ENCODE results near the gene SLC44A1.

SLC44A1 gene

DNA sequence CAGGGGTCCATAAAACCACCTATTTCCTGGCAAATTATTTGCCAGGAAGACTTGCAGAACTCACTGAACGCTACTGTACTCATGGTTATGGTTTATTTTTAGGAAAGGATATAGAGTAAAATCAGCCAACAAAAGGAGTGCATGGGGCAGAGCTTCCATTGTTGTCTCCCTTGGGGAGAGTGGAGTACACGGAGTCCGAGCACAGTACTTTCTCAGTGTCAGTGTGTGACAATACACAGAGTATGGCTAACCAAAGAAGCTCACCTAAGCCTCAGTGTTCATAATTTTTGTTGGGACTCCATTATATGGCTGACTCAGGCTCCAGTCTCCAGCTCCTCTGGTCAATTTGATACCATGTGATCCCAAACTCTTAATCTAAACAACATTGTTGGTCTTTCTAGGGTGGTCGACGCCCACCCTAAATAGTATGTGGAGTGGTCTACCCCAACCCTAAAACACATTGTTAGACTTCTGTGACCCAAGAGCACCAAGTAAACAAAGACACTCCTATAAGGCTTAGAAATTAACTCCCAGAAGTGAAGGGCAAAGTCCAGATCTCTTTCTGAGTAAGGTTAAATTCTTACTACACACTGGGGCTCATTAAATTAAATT, 74.9 kb downstream of the SLC44A1 start:
- H2AFZ ChIP-seq (ENCODE audit: low read depth, low read length), result no peak overlapping the region
- H3K4me3 ChIP-seq (ENCODE audit: insufficient read depth in 1 of 2, low read depth in 1 of 2, low read length in 2 of 2), result no peak overlapping the region
- H2BK5ac ChIP-seq (ENCODE audit: low read depth, low read length, poor library complexity, severe bottlenecking), result no peak overlapping the region
- WGBS, result 98% methylated on average over 5 of the region's 5 CpGs
- no peak overlapping the region for H3K27ac ChIP-seq (ENCODE audit: low read length, poor library complexity, severe bottlenecking)
- H3K9me3 ChIP-seq (ENCODE audit: control insufficient read depth, low read length), result no peaks in the 10 kb centered on the region
- H3K27me3 ChIP-seq (ENCODE audit: control insufficient read depth in 1 of 2, insufficient read depth in 1 of 2, low read length in 2 of 2), result no peaks in the 10 kb centered on the region
- H3K36me3 ChIP-seq (ENCODE audit: control insufficient read depth in 1 of 2, insufficient read depth in 2 of 2, low read depth in 1 of 2, low read length in 2 of 2), result peaks cover 0 to 52% of the 10 kb centered on the region in 2 experiments
- H3K14ac ChIP-seq (ENCODE audit: low read length in 2 of 2), result no peak overlapping the region
- DNase-seq, result no peak
- H4K8ac ChIP-seq (ENCODE audit: low read length), result no peak overlapping the region
- no peak overlapping the region for H2BK120ac ChIP-seq (ENCODE audit: low read depth, low read length)
- H3K18ac ChIP-seq (ENCODE audit: low read depth in 1 of 2, low read length in 2 of 2), result no peak overlapping the region
- H3K4me2 ChIP-seq (ENCODE audit: low read length, poor library complexity, severe bottlenecking), result no peak overlapping the region
- no peak overlapping the region for H2BK12ac ChIP-seq (ENCODE audit: low read length in 2 of 2)
- H3K4me1 ChIP-seq (ENCODE audit: control insufficient read depth, insufficient read depth, low read depth, low read length), result no peaks in the 10 kb centered on the region
- H3K79me1 ChIP-seq (replicated peaks; ENCODE audit: low read length, poor library complexity, severe bottlenecking), result no peaks in the 10 kb centered on the region
- H3K9ac ChIP-seq (ENCODE audit: low read length), result no peak overlapping the region
- H4K91ac ChIP-seq (ENCODE audit: low read length), result no peak overlapping the region
- H2AK5ac ChIP-seq (ENCODE audit: low read length, severe bottlenecking), result no peak overlapping the region
- no peak overlapping the region for H2BK15ac ChIP-seq (ENCODE audit: low read depth, poor library complexity, severe bottlenecking)
- no peak overlapping the region for H3K4ac ChIP-seq (ENCODE audit: low read depth in 1 of 2, low read length in 2 of 2)
- no peak overlapping the region for H3K23ac ChIP-seq (ENCODE audit: low read length in 2 of 2)

DNA sequence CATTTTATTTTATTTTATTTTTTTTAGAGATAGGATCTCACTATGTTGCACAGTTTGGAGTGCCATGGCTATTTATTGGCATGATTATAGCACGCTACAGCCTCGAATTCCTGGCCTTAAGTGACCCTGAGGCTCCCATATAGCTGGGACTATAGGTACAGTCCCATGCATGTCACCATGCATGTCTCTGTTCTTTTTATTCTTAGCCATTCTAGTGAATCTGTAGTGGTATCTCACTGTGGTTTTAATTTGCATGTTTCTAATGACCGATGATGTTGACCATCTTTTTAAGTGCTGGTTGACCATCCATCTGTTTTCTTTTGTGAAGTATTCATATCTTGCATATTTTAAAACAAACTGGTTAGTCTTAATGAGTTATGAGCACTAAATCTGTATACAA, 76.1 kb downstream of the SLC44A1 start:
- no peak overlapping the region for H4K8ac ChIP-seq (ENCODE audit: low read length)
- H3K14ac ChIP-seq (ENCODE audit: low read length in 2 of 2), result no peak overlapping the region
- H2BK15ac ChIP-seq (ENCODE audit: low read depth, poor library complexity, severe bottlenecking), result no peak overlapping the region
- no peak overlapping the region for H3K9ac ChIP-seq (ENCODE audit: low read length)
- no peak overlapping the region for H2AK5ac ChIP-seq (ENCODE audit: low read length, severe bottlenecking)
- no peak overlapping the region for H2BK120ac ChIP-seq (ENCODE audit: low read depth, low read length)
- H3K36me3 ChIP-seq (ENCODE audit: control insufficient read depth in 1 of 2, insufficient read depth in 2 of 2, low read depth in 1 of 2, low read length in 2 of 2), result peaks cover 0 to 48% of the 10 kb centered on the region in 2 experiments
- no peaks in the 10 kb centered on the region for H3K79me1 ChIP-seq (replicated peaks; ENCODE audit: low read length, poor library complexity, severe bottlenecking)
- no peaks in the 10 kb centered on the region for H3K27me3 ChIP-seq (ENCODE audit: control insufficient read depth in 1 of 2, insufficient read depth in 1 of 2, low read length in 2 of 2)
- H2BK12ac ChIP-seq (ENCODE audit: low read length in 2 of 2), result no peak overlapping the region
- H2BK5ac ChIP-seq (ENCODE audit: low read depth, low read length, poor library complexity, severe bottlenecking), result no peak overlapping the region
- no peak for DNase-seq
- no peak overlapping the region for H3K4me3 ChIP-seq (ENCODE audit: insufficient read depth in 1 of 2, low read depth in 1 of 2, low read length in 2 of 2)
- H3K23ac ChIP-seq (ENCODE audit: low read length in 2 of 2), result no peak overlapping the region
- H3K4me2 ChIP-seq (ENCODE audit: low read length, poor library complexity, severe bottlenecking), result no peak overlapping the region
- WGBS, result 97% methylated on average over 3 of the region's 3 CpGs
- H4K91ac ChIP-seq (ENCODE audit: low read length), result no peak overlapping the region
- H2AFZ ChIP-seq (ENCODE audit: low read depth, low read length), result no peak overlapping the region
- H3K9me3 ChIP-seq (ENCODE audit: control insufficient read depth, low read length), result peaks cover 5% of the 10 kb centered on the region
- H3K4ac ChIP-seq (ENCODE audit: low read depth in 1 of 2, low read length in 2 of 2), result no peak overlapping the region
- no peak overlapping the region for H3K18ac ChIP-seq (ENCODE audit: low read depth in 1 of 2, low read length in 2 of 2)
- H3K4me1 ChIP-seq (ENCODE audit: control insufficient read depth, insufficient read depth, low read depth, low read length), result no peaks in the 10 kb centered on the region
- no peak overlapping the region for H3K27ac ChIP-seq (ENCODE audit: low read length, poor library complexity, severe bottlenecking)

DNA sequence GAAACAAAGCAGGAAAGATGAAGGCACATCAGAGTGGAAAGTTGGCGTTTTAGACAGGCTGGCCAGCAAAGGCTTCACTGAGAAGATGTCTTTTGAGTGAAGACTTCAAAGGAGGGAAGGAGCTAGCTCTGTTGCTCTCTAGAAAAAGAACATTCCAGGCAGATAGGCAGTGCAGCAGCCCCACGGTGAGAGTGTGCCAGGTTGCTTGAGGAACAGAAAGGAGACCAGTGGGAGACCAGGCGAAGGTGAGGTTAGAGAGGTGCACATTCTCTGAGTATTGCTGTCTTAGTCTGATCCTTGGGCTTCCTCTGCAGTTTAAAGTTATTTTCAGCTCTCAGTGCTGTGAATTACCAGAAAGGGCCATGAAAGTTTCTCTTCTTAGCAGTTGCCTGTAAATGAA, 83.8 kb downstream of the SLC44A1 start:
- H4K8ac ChIP-seq (ENCODE audit: low read length), result no peak overlapping the region
- H2BK12ac ChIP-seq (ENCODE audit: low read length in 2 of 2), result no peak overlapping the region
- no peak overlapping the region for H4K91ac ChIP-seq (ENCODE audit: low read length)
- H3K14ac ChIP-seq (ENCODE audit: low read length in 2 of 2), result no peak overlapping the region
- H3K4me2 ChIP-seq (ENCODE audit: low read length, poor library complexity, severe bottlenecking), result no peak overlapping the region
- no peak overlapping the region for H2BK120ac ChIP-seq (ENCODE audit: low read depth, low read length)
- H2AK5ac ChIP-seq (ENCODE audit: low read length, severe bottlenecking), result no peak overlapping the region
- no peak overlapping the region for H3K18ac ChIP-seq (ENCODE audit: low read depth in 1 of 2, low read length in 2 of 2)
- no peak overlapping the region for H2AFZ ChIP-seq (ENCODE audit: low read depth, low read length)
- no peaks in the 10 kb centered on the region for H3K4me1 ChIP-seq (ENCODE audit: control insufficient read depth, insufficient read depth, low read depth, low read length)
- no peak overlapping the region for H3K4ac ChIP-seq (ENCODE audit: low read depth in 1 of 2, low read length in 2 of 2)
- no peak for DNase-seq
- H3K4me3 ChIP-seq (ENCODE audit: insufficient read depth in 1 of 2, low read depth in 1 of 2, low read length in 2 of 2), result peak overlapping the region in 1 of 2 experiments; percentile 64
- H2BK5ac ChIP-seq (ENCODE audit: low read depth, low read length, poor library complexity, severe bottlenecking), result no peak overlapping the region
- no peak overlapping the region for H3K23ac ChIP-seq (ENCODE audit: low read length in 2 of 2)
- H3K9me3 ChIP-seq (ENCODE audit: control insufficient read depth, low read length), result peaks cover 5% of the 10 kb centered on the region
- no peak overlapping the region for H2BK15ac ChIP-seq (ENCODE audit: low read depth, poor library complexity, severe bottlenecking)
- peaks cover 4% of the 10 kb centered on the region for H3K79me1 ChIP-seq (replicated peaks; ENCODE audit: low read length, poor library complexity, severe bottlenecking)
- WGBS, result 97% methylated on average over 3 of the region's 3 CpGs
- no peaks in the 10 kb centered on the region for H3K27me3 ChIP-seq (ENCODE audit: control insufficient read depth in 1 of 2, insufficient read depth in 1 of 2, low read length in 2 of 2)
- peaks cover 0 to 12% of the 10 kb centered on the region in 2 experiments for H3K36me3 ChIP-seq (ENCODE audit: control insufficient read depth in 1 of 2, insufficient read depth in 2 of 2, low read depth in 1 of 2, low read length in 2 of 2)
- H3K9ac ChIP-seq (ENCODE audit: low read length), result peak overlapping the region; percentile 91
- H3K27ac ChIP-seq (ENCODE audit: low read length, poor library complexity, severe bottlenecking), result no peak overlapping the region

DNA sequence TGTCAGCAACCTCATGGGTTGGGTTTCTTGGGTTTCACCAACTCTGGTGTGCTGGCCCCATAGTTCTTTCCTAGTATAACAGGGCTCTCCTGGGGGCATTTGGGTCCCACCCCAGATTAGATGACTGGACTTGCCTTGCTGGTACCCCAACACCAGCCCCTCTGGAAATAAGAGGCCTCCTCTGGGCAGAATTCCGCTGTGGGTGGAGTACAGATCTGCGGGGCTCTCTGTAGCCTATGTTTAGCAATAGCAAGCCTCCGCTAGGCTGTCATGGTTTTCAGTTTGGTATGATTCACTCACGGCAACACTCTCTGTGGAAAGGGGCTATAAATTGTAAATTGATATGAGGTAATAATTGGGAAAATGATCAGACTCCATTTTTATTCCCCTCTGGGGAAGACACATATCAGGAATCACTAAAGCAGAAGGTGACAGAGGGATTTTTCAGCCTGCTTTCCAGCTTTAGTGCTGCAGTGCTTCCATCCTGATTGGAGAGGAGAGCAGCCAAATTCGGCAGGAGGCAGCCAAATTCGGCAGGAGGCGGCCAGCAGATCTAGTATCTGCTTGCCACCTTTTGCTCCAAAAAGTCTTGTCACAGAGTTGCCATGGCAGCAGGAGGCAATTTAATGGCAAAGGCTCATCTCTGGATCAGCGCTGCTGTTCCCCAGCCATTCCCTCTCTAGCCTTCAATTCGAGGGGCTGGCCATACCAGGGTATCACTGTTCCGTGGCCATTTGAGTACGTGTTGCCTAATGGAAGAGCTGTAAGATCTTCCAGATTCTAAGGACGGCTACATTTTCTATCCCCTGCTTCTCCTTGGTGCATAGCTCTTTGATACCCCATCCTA, 84.6 kb downstream of the SLC44A1 start:
- 93% methylated on average over 12 of the region's 12 CpGs for WGBS

More for the DNA sequence above, 84.6 kb downstream of the SLC44A1 start:
- Histone ChIP-seq H3K18ac (ENCODE audit: low read depth in 1 of 2, low read length in 2 of 2) (peak overlapping the region in 1 of 2 experiments; percentile 9), H2BK120ac (ENCODE audit: low read depth, low read length) (no peak overlapping the region), H2BK15ac (ENCODE audit: low read depth, poor library complexity, severe bottlenecking) (no peak overlapping the region), H3K4me2 (ENCODE audit: low read length, poor library complexity, severe bottlenecking) (no peak overlapping the region), H3K79me1 (replicated peaks; ENCODE audit: low read length, poor library complexity, severe bottlenecking) (peaks cover 6% of the 10 kb centered on the region), H3K14ac (ENCODE audit: low read length in 2 of 2) (no peak overlapping the region), H2AK5ac (ENCODE audit: low read length, severe bottlenecking) (no peak overlapping the region), H3K23ac (ENCODE audit: low read length in 2 of 2) (no peak overlapping the region), H3K9me3 (ENCODE audit: control insufficient read depth, low read length) (peaks cover 5% of the 10 kb centered on the region), H3K27ac (ENCODE audit: low read length, poor library complexity, severe bottlenecking) (no peak overlapping the region), H2BK12ac (ENCODE audit: low read length in 2 of 2) (no peak overlapping the region), H2AFZ (ENCODE audit: low read depth, low read length) (no peak overlapping the region), H4K91ac (ENCODE audit: low read length) (no peak overlapping the region), H3K27me3 (ENCODE audit: control insufficient read depth in 1 of 2, insufficient read depth in 1 of 2, low read length in 2 of 2) (no peaks in the 10 kb centered on the region), H3K9ac (ENCODE audit: low read length) (peak overlapping the region; percentile 91), H3K4me1 (ENCODE audit: control insufficient read depth, insufficient read depth, low read depth, low read length) (no peaks in the 10 kb centered on the region), H2BK5ac (ENCODE audit: low read depth, low read length, poor library complexity, severe bottlenecking) (no peak overlapping the region), H3K4me3 (ENCODE audit: insufficient read depth in 1 of 2, low read depth in 1 of 2, low read length in 2 of 2) (peak overlapping the region in 1 of 2 experiments; percentile 64), H3K36me3 (ENCODE audit: control insufficient read depth in 1 of 2, insufficient read depth in 2 of 2, low read depth in 1 of 2, low read length in 2 of 2) (peaks cover 0 to 9% of the 10 kb centered on the region in 2 experiments), H4K8ac (ENCODE audit: low read length) (no peak overlapping the region), H3K4ac (ENCODE audit: low read depth in 1 of 2, low read length in 2 of 2) (no peak overlapping the region)
- no peak for DNase-seq

Data from mesenchymal stem cell (in vitro differentiated cells and primary cell).